Fibroblast of lung (primary cell): Measurements from ENCODE around the gene SERPINB12.

Experiments
- EZH2 ChIP-seq: IDR thresholded peaks from 2 replicates; pipeline ENCODE4 v1.5.1; 2012; ENCODE audit warnings: low read length, control low read depth, mild to moderate bottlenecking; ENCODE audit errors: missing control alignments
- TF ChIP-seq, protein P1 (sequence below), 2 donors: IDR thresholded peaks in 1 of 2; conservative IDR thresholded peaks in 1 of 2; 1 replicate in 1 of 2; 2 replicates in 1 of 2; pipeline ENCODE4 v1.5.1; 2011 to 2012; ENCODE audit warnings: low read length in 2 of 2, control low read depth in 1 of 2, inconsistent platforms in 1 of 2, low read depth in 1 of 2, mild to moderate bottlenecking in 1 of 2

GRCh38 chr18:63534615-63535014 lies 7.6 kb upstream of the SERPINB12 start:
- TF ChIP-seq, protein P1, sequence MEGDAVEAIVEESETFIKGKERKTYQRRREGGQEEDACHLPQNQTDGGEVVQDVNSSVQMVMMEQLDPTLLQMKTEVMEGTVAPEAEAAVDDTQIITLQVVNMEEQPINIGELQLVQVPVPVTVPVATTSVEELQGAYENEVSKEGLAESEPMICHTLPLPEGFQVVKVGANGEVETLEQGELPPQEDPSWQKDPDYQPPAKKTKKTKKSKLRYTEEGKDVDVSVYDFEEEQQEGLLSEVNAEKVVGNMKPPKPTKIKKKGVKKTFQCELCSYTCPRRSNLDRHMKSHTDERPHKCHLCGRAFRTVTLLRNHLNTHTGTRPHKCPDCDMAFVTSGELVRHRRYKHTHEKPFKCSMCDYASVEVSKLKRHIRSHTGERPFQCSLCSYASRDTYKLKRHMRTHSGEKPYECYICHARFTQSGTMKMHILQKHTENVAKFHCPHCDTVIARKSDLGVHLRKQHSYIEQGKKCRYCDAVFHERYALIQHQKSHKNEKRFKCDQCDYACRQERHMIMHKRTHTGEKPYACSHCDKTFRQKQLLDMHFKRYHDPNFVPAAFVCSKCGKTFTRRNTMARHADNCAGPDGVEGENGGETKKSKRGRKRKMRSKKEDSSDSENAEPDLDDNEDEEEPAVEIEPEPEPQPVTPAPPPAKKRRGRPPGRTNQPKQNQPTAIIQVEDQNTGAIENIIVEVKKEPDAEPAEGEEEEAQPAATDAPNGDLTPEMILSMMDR (conservative IDR thresholded peaks at IDR 0.05 in 1 of 2, IDR thresholded peaks at IDR 0.05 in 1 of 2; ENCODE audit: low read depth in 1 of 2, low read length in 2 of 2): no peak
- no peak for TF ChIP-seq EZH2
